Right atrium auricular region (tissue), 2 donors: ENCODE measurements around the gene PXDN. TPM values are rescaled to one million over a fixed set of nuclear protein-coding genes. Genes with fewer than 3 reads are reported as not detected.

Source experiments
- DNase-seq: peaks from one replicate; pipeline ENCODE4 v3.0.0-alpha.2; 2019; ENCODE audit warnings: low spot score
- H3K27ac ChIP-seq, 2 donors: fragments of 200-600 bp; sonication (generic); 1 replicate in 1 of 2; 2 replicates in 1 of 2; pipeline ENCODE4 v1.5.1; 2016 to 2019
- H3K27me3 ChIP-seq, 2 donors: fragments of 200-600 bp; sonication (generic); one replicate each; pipeline versions ENCODE4 v1.5.1 to v1.6.0; 2017 to 2019
- H3K36me3 ChIP-seq: fragments of 200-600 bp; sonication (generic); one replicate; pipeline ENCODE4 v1.5.1; 2016
- H3K4me1 ChIP-seq, 2 donors: fragments of 200-600 bp; sonication (generic); one replicate each; pipeline versions ENCODE4 v1.5.1 to v1.6.0; 2017 to 2019
- H3K4me3 ChIP-seq, 2 donors: fragments of 200-600 bp; sonication (generic); 1 replicate in 1 of 2; 2 replicates in 1 of 2; pipeline ENCODE4 v1.5.1; 2017 to 2019; ENCODE audit warnings: mild to moderate bottlenecking in 1 of 2, moderate library complexity in 1 of 2
- H3K9me3 ChIP-seq, 2 donors: fragments of 200-600 bp; sonication (generic); one replicate each; pipeline ENCODE4 v1.5.1; 2019
- total RNA-seq, 2 donors: library from RNA; depleted of rRNA; stranded (reverse); fragments of >200 nt; gene quantifications; one replicate each; pipeline ENCODE4 v1.1.0, GENCODE V29; 2016
- TF ChIP-seq, protein P1 (sequence below), 2 donors: fragments of 200-600 bp; sonication (generic); IDR thresholded peaks; one replicate each; pipeline ENCODE4 v1.5.1; 2019; ENCODE audit warnings: antibody characterized with exemption in 2 of 2

PXDN gene
- total RNA-seq, 2 donors from 2014 or later = 25.4 to 26.9 TPM

DNA sequence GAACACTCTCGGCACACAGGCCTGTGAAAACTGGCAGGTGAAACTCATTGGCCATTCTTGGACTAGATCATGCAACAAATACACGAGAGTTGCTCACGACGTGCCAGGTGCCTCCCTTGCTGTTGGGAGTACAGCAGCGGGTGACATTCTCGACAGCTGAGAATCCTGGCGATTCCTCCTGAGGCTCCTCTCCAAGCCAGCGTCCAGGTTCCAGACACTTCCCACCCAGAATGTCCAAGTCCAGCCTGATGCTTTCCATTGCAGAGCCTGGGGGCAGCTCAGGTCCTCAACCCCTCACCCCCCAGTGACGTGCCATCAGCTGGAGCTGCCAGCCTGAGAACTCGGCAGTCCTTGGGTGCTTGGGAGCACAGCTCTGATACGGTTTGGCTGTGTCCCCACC is 124.2 kb downstream of the PXDN start:
- no peaks in the 10 kb centered on the region for H3K27me3 ChIP-seq
- H3K4me3 ChIP-seq = no peak overlapping the region
- no peaks in the 10 kb centered on the region for H3K36me3 ChIP-seq
- peaks cover 0 to 2% of the 10 kb centered on the region in 2 donors for H3K4me1 ChIP-seq
- no peak overlapping the region for H3K27ac ChIP-seq
- no peaks in the 10 kb centered on the region for H3K9me3 ChIP-seq
- TF ChIP-seq, protein P1, sequence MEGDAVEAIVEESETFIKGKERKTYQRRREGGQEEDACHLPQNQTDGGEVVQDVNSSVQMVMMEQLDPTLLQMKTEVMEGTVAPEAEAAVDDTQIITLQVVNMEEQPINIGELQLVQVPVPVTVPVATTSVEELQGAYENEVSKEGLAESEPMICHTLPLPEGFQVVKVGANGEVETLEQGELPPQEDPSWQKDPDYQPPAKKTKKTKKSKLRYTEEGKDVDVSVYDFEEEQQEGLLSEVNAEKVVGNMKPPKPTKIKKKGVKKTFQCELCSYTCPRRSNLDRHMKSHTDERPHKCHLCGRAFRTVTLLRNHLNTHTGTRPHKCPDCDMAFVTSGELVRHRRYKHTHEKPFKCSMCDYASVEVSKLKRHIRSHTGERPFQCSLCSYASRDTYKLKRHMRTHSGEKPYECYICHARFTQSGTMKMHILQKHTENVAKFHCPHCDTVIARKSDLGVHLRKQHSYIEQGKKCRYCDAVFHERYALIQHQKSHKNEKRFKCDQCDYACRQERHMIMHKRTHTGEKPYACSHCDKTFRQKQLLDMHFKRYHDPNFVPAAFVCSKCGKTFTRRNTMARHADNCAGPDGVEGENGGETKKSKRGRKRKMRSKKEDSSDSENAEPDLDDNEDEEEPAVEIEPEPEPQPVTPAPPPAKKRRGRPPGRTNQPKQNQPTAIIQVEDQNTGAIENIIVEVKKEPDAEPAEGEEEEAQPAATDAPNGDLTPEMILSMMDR (IDR thresholded peaks at IDR 0.05) = no peak
- DNase-seq = no peak

DNA sequence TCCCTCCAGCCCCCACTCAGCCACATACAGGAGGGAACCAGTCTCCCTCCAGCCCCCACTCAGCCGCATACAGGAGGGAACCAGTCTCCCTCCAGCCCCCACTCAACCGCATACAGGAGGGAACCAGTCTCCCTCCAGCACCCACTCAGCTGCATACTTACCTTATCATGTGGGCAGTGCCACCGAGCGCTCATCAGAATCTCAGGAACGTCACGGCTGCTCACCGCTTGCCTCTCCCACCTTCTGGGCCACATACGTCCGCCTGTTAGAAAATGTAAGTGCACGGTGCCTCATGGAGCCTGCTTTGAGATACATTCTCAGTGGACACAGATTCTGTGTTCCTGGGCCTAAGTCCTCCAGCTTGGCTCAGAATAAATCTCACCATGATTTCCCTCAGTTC is 124.8 kb downstream of the PXDN start:
- no peak overlapping the region for H3K27ac ChIP-seq
- H3K27me3 ChIP-seq = no peaks in the 10 kb centered on the region

DNA sequence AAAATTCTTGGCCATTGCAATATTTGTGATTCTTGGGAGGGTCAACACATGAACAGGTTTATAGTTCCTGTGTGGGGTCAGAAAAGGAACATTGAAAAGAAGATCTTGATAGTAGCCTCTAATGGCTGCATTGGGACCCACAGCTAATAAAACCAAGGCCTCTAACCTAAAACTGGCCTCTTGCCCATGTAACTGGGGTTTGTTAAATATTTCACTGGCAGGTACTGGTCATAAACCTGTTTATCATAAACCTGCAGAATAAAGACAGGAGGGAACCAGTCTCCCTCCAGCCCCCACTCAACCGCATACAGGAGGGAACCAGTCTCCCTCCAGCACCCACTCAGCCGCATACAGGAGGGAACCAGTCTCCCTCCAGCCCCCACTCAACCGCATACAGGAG is 125.3 kb downstream of the PXDN start:
- no peak overlapping the region for H3K4me3 ChIP-seq
- DNase-seq = no peak
- H3K36me3 ChIP-seq = no peaks in the 10 kb centered on the region
- TF ChIP-seq, protein P1 (IDR thresholded peaks at IDR 0.05) = no peak
- no peaks in the 10 kb centered on the region for H3K9me3 ChIP-seq
- no peaks in the 10 kb centered on the region for H3K27me3 ChIP-seq
- no peak overlapping the region for H3K27ac ChIP-seq
- H3K4me1 ChIP-seq = peaks cover 0 to 6% of the 10 kb centered on the region in 2 donors

More for the DNA sequence above, 124.8 kb downstream of the PXDN start:
- Histone ChIP-seq H3K4me3 (no peak overlapping the region), H3K36me3 (no peaks in the 10 kb centered on the region), H3K4me1 (peaks cover 0 to 5% of the 10 kb centered on the region in 2 donors), H3K9me3 (no peaks in the 10 kb centered on the region)
- no peak for DNase-seq
- TF ChIP-seq, protein P1 (IDR thresholded peaks at IDR 0.05) = no peak

DNA sequence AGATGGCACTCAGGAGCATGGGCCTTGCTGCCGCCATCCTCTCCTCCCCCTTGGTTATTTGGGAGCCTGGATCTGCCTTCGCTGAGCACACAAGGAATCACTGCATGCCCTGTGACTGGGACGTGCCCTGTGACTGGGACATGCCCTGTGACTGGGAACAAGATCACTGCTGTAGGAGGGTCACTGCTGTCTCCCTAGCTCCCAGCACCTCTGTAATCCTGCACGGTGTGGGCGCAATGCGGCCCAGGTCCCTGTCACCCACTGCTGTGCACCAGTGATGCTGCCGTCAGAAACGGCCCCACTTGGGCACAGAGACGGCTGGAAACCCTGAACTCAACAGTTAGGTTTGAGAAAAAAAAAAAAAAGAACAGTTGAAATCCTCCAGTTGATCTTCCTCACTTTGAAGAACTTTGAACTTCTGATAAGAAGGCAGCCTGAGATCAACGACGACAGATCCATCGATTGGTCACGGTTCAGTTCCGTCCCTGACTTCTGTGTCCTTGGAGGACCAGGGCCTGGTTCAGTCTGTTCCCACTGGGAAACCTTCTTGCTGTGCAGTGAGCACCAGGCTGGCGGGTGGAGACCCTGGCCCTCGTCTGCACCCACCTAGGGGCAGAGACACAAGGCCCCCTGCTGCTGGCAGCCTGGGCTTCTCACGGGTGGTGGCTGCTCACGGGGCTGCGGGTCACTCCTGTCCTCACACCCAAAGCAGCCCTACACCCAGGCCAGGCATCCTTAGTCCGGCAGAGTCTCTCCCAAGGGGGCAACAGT is 125.9 kb downstream of the PXDN start:
- TF ChIP-seq, protein P1 (IDR thresholded peaks at IDR 0.05) = no peak
- no peak for DNase-seq
- H3K27me3 ChIP-seq = no peaks in the 10 kb centered on the region

DNA sequence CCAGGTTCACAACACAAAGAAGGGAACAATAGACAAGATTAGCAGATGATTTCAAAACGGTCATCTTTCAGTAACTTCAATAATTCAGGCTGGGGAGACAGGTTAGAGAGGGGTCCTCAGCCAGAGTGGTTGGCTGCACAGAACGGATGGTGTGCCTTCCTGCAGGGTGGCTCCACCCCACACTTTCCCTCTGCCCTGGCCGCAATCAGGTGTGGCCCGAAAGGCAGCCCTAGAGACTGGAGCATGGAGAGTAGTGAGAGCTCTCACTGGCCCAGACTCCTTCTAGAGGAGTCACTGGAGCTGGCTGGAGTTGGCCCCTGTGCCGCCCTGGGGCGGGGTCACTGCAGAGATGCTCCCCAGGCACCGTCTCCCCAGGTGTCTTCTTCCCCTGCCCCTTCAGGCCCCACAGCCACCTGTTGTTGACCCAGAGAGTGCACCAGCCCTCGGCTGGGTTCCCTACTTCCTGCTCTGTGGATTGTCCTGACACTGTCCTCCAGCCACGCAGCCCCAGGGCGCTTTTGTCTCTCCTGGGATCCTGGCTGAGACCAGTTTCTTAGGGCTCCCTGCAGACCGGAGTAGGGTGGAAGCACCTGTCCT is 126.8 kb downstream of the PXDN start:
- H3K4me1 ChIP-seq = peaks cover 0 to 6% of the 10 kb centered on the region in 2 donors
- H3K27ac ChIP-seq = no peak overlapping the region
- H3K4me3 ChIP-seq = no peak overlapping the region
- TF ChIP-seq, protein P1 (IDR thresholded peaks at IDR 0.05) = no peak
- H3K27me3 ChIP-seq = no peaks in the 10 kb centered on the region
- H3K9me3 ChIP-seq = no peaks in the 10 kb centered on the region
- H3K36me3 ChIP-seq = no peaks in the 10 kb centered on the region
- no peak for DNase-seq

More for the DNA sequence above, 125.9 kb downstream of the PXDN start:
- no peaks in the 10 kb centered on the region for H3K36me3 ChIP-seq
- peaks cover 0 to 6% of the 10 kb centered on the region in 2 donors for H3K4me1 ChIP-seq
- no peak overlapping the region for H3K4me3 ChIP-seq
- no peak overlapping the region for H3K27ac ChIP-seq
- H3K9me3 ChIP-seq = no peaks in the 10 kb centered on the region
